ENCODE results near the gene CREG2.

CREG2 gene

GRCh38 chr2:101374821-101375561 is 12.3 kb downstream of the CREG2 start:
- no peaks in the 10 kb centered on the region for H3K27me3 ChIP-seq (ENCODE audit: insufficient read depth, low read depth)
- H3K4me3 ChIP-seq (IDR thresholded peaks at IDR 0.05; ENCODE audit: insufficient read depth, low read depth, low read length), result no peak overlapping the region
- no peak overlapping the region for H2AFZ ChIP-seq (ENCODE audit: low read depth)
- H4K20me1 ChIP-seq (ENCODE audit: insufficient read depth), result no peaks in the 10 kb centered on the region
- H3K27ac ChIP-seq, result no peak overlapping the region
- no peaks in the 10 kb centered on the region for H3K36me3 ChIP-seq (ENCODE audit: insufficient read depth)
- no peaks in the 10 kb centered on the region for H3K79me2 ChIP-seq (ENCODE audit: insufficient read depth, low read depth)
- no peaks in the 10 kb centered on the region for H3K4me1 ChIP-seq (ENCODE audit: low read depth, poor library complexity, severe bottlenecking)
- TF ChIP-seq CTCF (conservative IDR thresholded peaks at IDR 0.05; ENCODE audit: low read depth, low read length), result no peak
- no peak overlapping the region for H3K4me2 ChIP-seq
- H3K9ac ChIP-seq, result no peak overlapping the region

GRCh38 chr2:101372792-101373191 is 14.5 kb downstream of the CREG2 start:
- Histone ChIP-seq H4K20me1 (ENCODE audit: insufficient read depth) (no peaks in the 10 kb centered on the region), H3K4me3 (IDR thresholded peaks at IDR 0.05; ENCODE audit: insufficient read depth, low read depth, low read length) (no peak overlapping the region), H2AFZ (ENCODE audit: low read depth) (no peak overlapping the region), H3K79me2 (ENCODE audit: insufficient read depth, low read depth) (no peaks in the 10 kb centered on the region), H3K4me2 (no peak overlapping the region), H3K27ac (no peak overlapping the region), H3K9ac (no peak overlapping the region), H3K4me1 (ENCODE audit: low read depth, poor library complexity, severe bottlenecking) (no peaks in the 10 kb centered on the region), H3K27me3 (ENCODE audit: insufficient read depth, low read depth) (no peaks in the 10 kb centered on the region), H3K36me3 (ENCODE audit: insufficient read depth) (no peaks in the 10 kb centered on the region)
- TF ChIP-seq CTCF (conservative IDR thresholded peaks at IDR 0.05; ENCODE audit: low read depth, low read length), result no peak

GRCh38 chr2:101371636-101372035 is 15.7 kb downstream of the CREG2 start:
- Histone ChIP-seq H2AFZ (ENCODE audit: low read depth) (no peak overlapping the region), H3K9ac (no peak overlapping the region), H3K4me2 (no peak overlapping the region), H3K4me1 (ENCODE audit: low read depth, poor library complexity, severe bottlenecking) (no peaks in the 10 kb centered on the region), H4K20me1 (ENCODE audit: insufficient read depth) (no peaks in the 10 kb centered on the region), H3K27ac (no peak overlapping the region), H3K27me3 (ENCODE audit: insufficient read depth, low read depth) (no peaks in the 10 kb centered on the region), H3K79me2 (ENCODE audit: insufficient read depth, low read depth) (no peaks in the 10 kb centered on the region), H3K36me3 (ENCODE audit: insufficient read depth) (no peaks in the 10 kb centered on the region), H3K4me3 (IDR thresholded peaks at IDR 0.05; ENCODE audit: insufficient read depth, low read depth, low read length) (no peak overlapping the region)
- no peak for TF ChIP-seq CTCF (conservative IDR thresholded peaks at IDR 0.05; ENCODE audit: low read depth, low read length)

- no peak overlapping the region for H3K4me3 ChIP-seq (IDR thresholded peaks at IDR 0.05; ENCODE audit: insufficient read depth, low read depth, low read length)
- no peaks in the 10 kb centered on the region for H3K79me2 ChIP-seq (ENCODE audit: insufficient read depth, low read depth)
- no peak for TF ChIP-seq CTCF (conservative IDR thresholded peaks at IDR 0.05; ENCODE audit: low read depth, low read length)
- no peaks in the 10 kb centered on the region for H3K36me3 ChIP-seq (ENCODE audit: insufficient read depth)
- H3K4me1 ChIP-seq (ENCODE audit: low read depth, poor library complexity, severe bottlenecking), result no peaks in the 10 kb centered on the region
- H3K9ac ChIP-seq, result no peak overlapping the region
- H4K20me1 ChIP-seq (ENCODE audit: insufficient read depth), result no peaks in the 10 kb centered on the region
- no peak overlapping the region for H3K27ac ChIP-seq
- no peaks in the 10 kb centered on the region for H3K27me3 ChIP-seq (ENCODE audit: insufficient read depth, low read depth)
- H2AFZ ChIP-seq (ENCODE audit: low read depth), result no peak overlapping the region
- H3K4me2 ChIP-seq, result no peak overlapping the region
Observed at GRCh38 chr2:101369100-101369499, 18.2 kb downstream of the CREG2 start.
